Esophagus muscularis mucosa (tissue), 4 donors: ENCODE results near the gene MRPL10.

ENCODE experiments used
- CTCF ChIP-seq, 3 experiments: fragments of 200-600 bp in 2 of 3; fragments of 450-650 bp in 1 of 3; sonication (generic) in 2 of 3; IDR thresholded peaks; one replicate each; pipeline ENCODE4 v1.5.1; 2017 to 2019; ENCODE audit warnings: antibody characterized with exemption in 3 of 3, mild to moderate bottlenecking in 2 of 3, moderate library complexity in 1 of 3
- EP300 ChIP-seq: sonication (generic); formaldehyde crosslinking; IDR thresholded peaks from one replicate; pipeline ENCODE4 v1.6.1; 2017; ENCODE audit warnings: antibody characterized with exemption
- POLR2A ChIP-seq: fragments of 450-650 bp; IDR thresholded peaks from one replicate; pipeline ENCODE4 v1.6.1; 2017; ENCODE audit warnings: antibody characterized with exemption, moderate library complexity, mild to moderate bottlenecking, low read depth

GRCh38 chr17:47856830-47857229, 25.5 kb upstream of the MRPL10 start:
- no peak for TF ChIP-seq CTCF (IDR thresholded peaks at IDR 0.05)
- TF ChIP-seq POLR2A = no peak
- TF ChIP-seq EP300 = no peak
